Endothelial cell of hepatic sinusoid (primary cell): Measurements from ENCODE around the gene C5orf46.
"Not testable (repeated sequence)": the region's sequence is repeated elsewhere in the genome, so short reads cannot be mapped to it uniquely, and the experiment has no call there.

ENCODE experiments used
- in situ Hi-C: cut with HindIII; loops from 2 replicates; pipeline ENCODE4 v1.10.0; 2017; ENCODE audit warnings: low sequenced_read_pairs

C5orf46 gene

DNA sequence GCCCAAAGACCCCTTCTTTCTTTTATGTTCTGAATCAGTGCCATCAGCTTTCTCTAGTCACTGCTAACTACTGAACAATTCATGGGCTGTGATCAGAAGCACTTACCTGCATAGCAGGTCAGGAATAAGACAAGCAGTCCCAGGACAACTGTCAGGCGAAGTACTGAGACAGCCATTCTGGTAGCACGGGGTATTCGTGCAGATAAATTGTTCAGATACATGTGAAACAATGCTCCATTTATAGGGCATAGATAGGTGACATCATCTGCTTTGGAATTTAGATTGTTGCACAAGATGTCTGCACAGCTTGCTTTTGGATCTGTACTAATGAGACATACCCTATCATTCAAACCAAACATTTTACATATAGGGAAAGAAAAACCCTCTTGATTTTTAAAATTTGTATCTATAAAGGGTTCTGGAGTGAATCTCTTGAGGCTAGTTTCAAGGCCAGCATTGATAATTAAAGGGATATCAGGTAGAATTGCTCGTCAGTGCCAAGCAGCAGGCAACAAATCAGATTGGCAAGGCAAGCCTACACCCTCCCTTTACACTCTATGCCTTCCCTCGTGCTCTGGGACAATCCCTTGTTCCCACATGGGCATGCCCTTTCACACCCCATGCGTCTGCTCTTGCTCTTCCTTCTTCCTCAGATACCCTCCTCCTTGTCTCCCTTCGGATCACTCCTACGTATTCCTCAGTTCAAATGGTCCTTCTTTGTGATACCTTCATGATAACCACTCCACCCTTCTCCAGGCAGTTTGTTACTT lies at the start of gene C5orf46:
C5orf46 (minus strand) TSS at position 213 of the 770 bp plus-strand sequence; CDS start at position 176, 37 bp downstream.
- in situ Hi-C loops: no loop called here

GRCh38 chr5:147954971-147955370 lies 48.6 kb upstream of the C5orf46 start:
- in situ Hi-C loops: no loop called here

DNA sequence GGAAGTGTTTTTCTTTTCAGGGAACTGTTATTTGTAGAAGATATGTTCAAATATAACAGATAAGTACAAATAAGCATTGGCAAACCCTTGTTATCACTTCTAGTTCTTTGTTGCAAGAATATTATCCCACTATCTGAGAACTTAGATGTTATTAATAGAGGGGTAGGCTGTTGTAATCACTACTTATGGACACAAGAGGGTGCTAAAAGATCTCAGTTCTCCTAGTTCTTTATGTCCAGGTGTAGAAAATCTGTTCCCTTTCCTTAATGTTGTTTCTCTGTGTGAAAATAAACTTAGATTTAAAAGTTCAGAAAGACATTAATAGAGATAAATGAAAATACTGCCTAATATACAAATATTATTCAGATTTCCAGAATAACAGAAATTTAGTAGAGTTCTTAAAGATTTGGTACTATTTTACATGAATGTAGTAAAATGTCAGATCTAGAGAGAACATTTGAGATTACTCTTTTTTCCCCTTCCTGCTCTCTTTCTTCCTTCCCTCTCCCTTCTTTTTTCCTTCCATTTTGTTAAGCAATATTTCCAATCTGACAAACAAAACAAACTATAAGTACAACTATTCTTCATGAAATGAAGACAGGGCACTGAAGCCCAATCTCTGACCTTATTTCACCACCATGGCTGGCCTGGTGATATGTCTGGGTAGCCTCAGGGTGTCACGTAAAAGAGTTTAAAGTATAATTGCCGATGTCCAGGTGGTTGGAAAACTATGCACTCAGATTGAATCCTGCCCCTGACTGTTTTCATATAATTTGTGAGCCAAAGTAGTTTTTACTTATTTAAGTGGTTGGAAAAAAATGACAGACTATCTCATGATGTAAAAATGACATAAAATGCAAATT lies 43.6 kb upstream of the C5orf46 start:
- in situ Hi-C loops: no loop called here

- in situ Hi-C loops: not testable (repeated sequence)
These were observed 40.4 kb upstream of the C5orf46 start for GRCh38 chr5:147946658-147947274.

- in situ Hi-C loops: no loop called here
These were observed 33.2 kb upstream of the C5orf46 start for GRCh38 chr5:147939431-147940114.

GRCh38 chr5:147935032-147935431 lies 28.7 kb upstream of the C5orf46 start:
- in situ Hi-C loops: no loop called here

DNA sequence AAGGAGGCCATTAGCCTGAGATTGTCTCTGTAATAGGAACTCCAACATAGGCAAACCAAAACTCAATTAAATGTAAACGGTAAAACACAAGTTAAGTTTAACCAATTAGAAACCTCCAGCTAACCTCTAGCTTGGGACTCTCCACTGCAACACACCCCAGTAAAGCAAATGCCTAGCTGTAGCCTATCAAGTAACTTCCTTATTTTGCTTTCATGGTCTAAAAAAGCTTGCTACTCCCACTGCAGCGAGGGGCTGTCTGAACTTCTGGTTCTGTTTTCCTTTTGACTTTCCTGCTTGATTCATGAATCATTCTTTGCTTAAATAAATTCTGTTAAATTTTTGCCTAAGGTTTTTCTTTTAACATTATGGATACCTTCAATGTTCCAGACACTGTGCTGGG lies 24.4 kb upstream of the C5orf46 start:
- in situ Hi-C loops: loop anchor here (5.0 kb wide), 2 partner anchors 48 to 83 kb away; no protein-coding TSS in a partner anchor

DNA sequence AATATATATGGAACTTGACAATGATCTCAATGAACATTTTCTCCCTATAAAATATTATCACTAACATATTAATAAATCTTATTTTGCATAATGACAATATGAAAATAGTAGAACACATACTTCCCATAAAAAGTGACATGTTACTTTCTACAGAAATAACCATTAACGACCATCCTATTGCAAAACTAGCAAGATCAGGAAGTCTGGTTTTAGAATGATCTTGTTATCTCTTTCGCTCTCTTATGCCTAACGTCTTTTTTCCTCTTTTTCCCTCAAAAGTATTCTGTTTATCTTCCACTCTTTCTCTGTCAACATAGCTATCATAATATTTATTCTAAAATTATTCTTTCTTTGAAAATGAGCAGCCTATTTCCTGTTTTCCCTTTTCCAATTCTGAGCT lies 21.6 kb upstream of the C5orf46 start:
- in situ Hi-C loops: no loop called here

GRCh38 chr5:147925020-147925419 lies 18.7 kb upstream of the C5orf46 start:
- in situ Hi-C loops: no loop called here

GRCh38 chr5:147921136-147921535 lies 14.8 kb upstream of the C5orf46 start:
- in situ Hi-C loops: no loop called here

GRCh38 chr5:147920420-147921030 lies 14.2 kb upstream of the C5orf46 start:
- in situ Hi-C loops: no loop called here

- in situ Hi-C loops: no loop called here
These were observed 12.6 kb upstream of the C5orf46 start for GRCh38 chr5:147918899-147919298.

GRCh38 chr5:147918101-147918685 lies 11.9 kb upstream of the C5orf46 start:
- in situ Hi-C loops: no loop called here

- in situ Hi-C loops: no loop called here
These were observed 7.4 kb upstream of the C5orf46 start for GRCh38 chr5:147913786-147914185.

GRCh38 chr5:147912011-147912410 lies 5.7 kb upstream of the C5orf46 start:
- in situ Hi-C loops: no loop called here

- in situ Hi-C loops: no loop called here
These were observed 5.1 kb upstream of the C5orf46 start for GRCh38 chr5:147911427-147911826.

DNA sequence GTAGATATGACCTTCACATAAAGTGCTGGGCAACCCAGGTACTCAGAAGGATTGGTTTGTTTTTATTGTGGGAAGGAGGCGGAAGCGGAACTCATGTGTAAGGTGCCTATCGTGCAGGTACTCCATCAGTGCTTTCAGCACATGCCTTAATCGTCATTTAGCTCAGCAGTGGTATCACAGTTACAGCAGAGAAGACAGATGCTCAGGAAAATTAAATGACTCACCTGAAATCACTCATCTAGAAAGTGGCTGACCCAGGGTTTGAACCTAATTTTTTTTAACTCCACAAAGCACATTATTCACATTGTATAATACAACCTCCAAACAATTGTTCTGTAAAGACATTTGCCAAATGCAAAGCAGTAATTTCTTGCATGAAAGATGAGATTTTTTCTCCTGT lies 2.2 kb downstream of the C5orf46 start:
- in situ Hi-C loops: no loop called here

GRCh38 chr5:147902609-147903115 lies 3.7 kb downstream of the C5orf46 start:
- in situ Hi-C loops: no loop called here

DNA sequence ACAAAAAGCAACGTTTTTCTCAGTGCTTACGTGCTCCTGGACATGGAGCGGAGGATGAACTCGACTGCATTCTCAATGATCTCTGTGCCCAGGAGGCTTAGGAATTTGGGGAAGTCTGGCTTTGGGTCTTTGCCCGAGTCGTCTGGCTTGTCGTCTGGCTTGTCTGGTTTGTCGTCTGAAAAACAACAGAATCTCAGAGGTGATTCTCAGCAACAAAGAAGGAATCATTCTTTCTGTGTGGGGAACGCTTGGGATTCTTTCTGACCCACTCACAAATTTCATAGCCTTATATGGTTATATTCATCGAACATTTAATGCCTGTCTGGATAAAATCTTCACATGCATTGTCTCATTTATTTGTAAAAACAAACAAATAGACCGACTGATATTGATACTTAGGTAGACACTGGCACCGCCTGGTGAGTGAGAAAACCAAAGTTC lies 4.7 kb downstream of the C5orf46 start:
- in situ Hi-C loops: no loop called here

- in situ Hi-C loops: no loop called here
These were observed 7.4 kb downstream of the C5orf46 start for GRCh38 chr5:147898875-147899401.
